Kidney epithelial cell (primary cell): ENCODE results near the gene AOPEP. TPM values are rescaled to one million over a fixed set of nuclear protein-coding genes. Genes with fewer than 3 reads are reported as not detected.

Experiments used
- DNase-seq: peaks from one replicate; pipeline ENCODE4 v3.0.0-alpha.2; 2010; ENCODE audit warnings: low read depth
- H3K27me3 ChIP-seq: 2 replicates; pipeline ENCODE4 v1.6.0; 2011; ENCODE audit warnings: low read length; ENCODE audit not compliant: control insufficient read depth, insufficient read depth
- H3K36me3 ChIP-seq: 2 replicates; pipeline ENCODE4 v1.5.1; 2011; ENCODE audit warnings: low read length; ENCODE audit not compliant: control insufficient read depth, insufficient read depth
- H3K4me3 ChIP-seq: 2 replicates; pipeline ENCODE4 v1.5.1; 2011; ENCODE audit warnings: low read depth, mild to moderate bottlenecking, control low read depth, low read length
- CTCF ChIP-seq: IDR thresholded peaks from 2 replicates; pipeline ENCODE4 v1.5.1; 2011; ENCODE audit warnings: mild to moderate bottlenecking, moderate library complexity, low read length, control low read depth, inconsistent platforms; ENCODE audit not compliant: insufficient read depth, poor library complexity, severe bottlenecking
- total RNA-seq: library from RNA; depleted of rRNA; stranded (reverse); fragments of >200 nt; gene quantifications from 2 replicates; pipeline ENCODE4 v1.2.3, GENCODE V29; 2015

AOPEP gene
- total RNA-seq, 1 donor from 2014 or later = 17.4 TPM

- DNase-seq = no peak
- no peak overlapping the region for H3K4me3 ChIP-seq
- no peak for TF ChIP-seq CTCF
- no peaks in the 10 kb centered on the region for H3K27me3 ChIP-seq
- H3K36me3 ChIP-seq = no peaks in the 10 kb centered on the region
These were observed 19.6 kb upstream of the AOPEP start for GRCh38 chr9:94706922-94707321.

- no peak for TF ChIP-seq CTCF
- Histone ChIP-seq H3K27me3 (no peaks in the 10 kb centered on the region), H3K4me3 (no peak overlapping the region), H3K36me3 (no peaks in the 10 kb centered on the region)
- no peak for DNase-seq
These were observed 12.9 kb upstream of the AOPEP start for GRCh38 chr9:94713436-94714215.

- H3K27me3 ChIP-seq = no peaks in the 10 kb centered on the region
- H3K4me3 ChIP-seq = no peak overlapping the region
- no peak for TF ChIP-seq CTCF
These were observed 12.0 kb upstream of the AOPEP start for GRCh38 chr9:94714494-94714893.

GRCh38 chr9:94717761-94718160, 8.7 kb upstream of the AOPEP start:
- no peak for TF ChIP-seq CTCF
- H3K27me3 ChIP-seq = no peaks in the 10 kb centered on the region
- H3K36me3 ChIP-seq = no peaks in the 10 kb centered on the region
- DNase-seq = no peak
- no peak overlapping the region for H3K4me3 ChIP-seq

More at GRCh38 chr9:94714494-94714893, 12.0 kb upstream of the AOPEP start:
- no peaks in the 10 kb centered on the region for H3K36me3 ChIP-seq
- DNase-seq = no peak

- no peaks in the 10 kb centered on the region for H3K36me3 ChIP-seq
- H3K4me3 ChIP-seq = no peak overlapping the region
- H3K27me3 ChIP-seq = no peaks in the 10 kb centered on the region
- DNase-seq = no peak
- TF ChIP-seq CTCF = no peak
These were observed 7.6 kb upstream of the AOPEP start for GRCh38 chr9:94718936-94719335.

GRCh38 chr9:94719878-94720277, 6.6 kb upstream of the AOPEP start:
- no peak for DNase-seq

More at GRCh38 chr9:94719878-94720277, 6.6 kb upstream of the AOPEP start:
- Histone ChIP-seq H3K27me3 (no peaks in the 10 kb centered on the region), H3K36me3 (no peaks in the 10 kb centered on the region), H3K4me3 (no peak overlapping the region)
- no peak for TF ChIP-seq CTCF
